ENCODE results near the gene SYT1.

Gene SYT1

DNA sequence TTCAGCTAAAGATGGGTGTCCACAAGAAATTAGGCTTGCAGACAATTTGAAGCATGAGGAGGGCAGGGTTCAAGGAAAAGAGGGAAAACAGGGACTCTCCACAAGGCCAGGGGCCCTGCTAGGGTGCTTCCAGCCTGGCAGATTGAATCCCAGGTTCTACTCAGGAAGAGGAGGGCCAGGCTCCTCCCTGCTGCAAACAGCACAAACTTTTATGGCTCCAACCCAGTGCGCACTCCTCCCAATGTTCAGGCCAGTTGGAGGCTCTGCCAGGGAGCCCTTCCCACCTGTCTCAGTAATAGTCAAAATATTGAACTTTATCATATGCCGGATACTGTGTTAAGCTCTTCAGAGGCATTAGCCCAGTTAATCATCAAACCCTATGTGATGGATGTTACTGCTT, 244.4 kb downstream of the SYT1 start:
- H3K4me3 ChIP-seq (ENCODE audit: low read length) = no peak overlapping the region
- no peak for DNase-seq (ENCODE audit: low read depth)
- TF ChIP-seq, protein P1, sequence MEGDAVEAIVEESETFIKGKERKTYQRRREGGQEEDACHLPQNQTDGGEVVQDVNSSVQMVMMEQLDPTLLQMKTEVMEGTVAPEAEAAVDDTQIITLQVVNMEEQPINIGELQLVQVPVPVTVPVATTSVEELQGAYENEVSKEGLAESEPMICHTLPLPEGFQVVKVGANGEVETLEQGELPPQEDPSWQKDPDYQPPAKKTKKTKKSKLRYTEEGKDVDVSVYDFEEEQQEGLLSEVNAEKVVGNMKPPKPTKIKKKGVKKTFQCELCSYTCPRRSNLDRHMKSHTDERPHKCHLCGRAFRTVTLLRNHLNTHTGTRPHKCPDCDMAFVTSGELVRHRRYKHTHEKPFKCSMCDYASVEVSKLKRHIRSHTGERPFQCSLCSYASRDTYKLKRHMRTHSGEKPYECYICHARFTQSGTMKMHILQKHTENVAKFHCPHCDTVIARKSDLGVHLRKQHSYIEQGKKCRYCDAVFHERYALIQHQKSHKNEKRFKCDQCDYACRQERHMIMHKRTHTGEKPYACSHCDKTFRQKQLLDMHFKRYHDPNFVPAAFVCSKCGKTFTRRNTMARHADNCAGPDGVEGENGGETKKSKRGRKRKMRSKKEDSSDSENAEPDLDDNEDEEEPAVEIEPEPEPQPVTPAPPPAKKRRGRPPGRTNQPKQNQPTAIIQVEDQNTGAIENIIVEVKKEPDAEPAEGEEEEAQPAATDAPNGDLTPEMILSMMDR (IDR thresholded peaks at IDR 0.05; ENCODE audit: insufficient read depth, low read depth, low read length, missing control alignments) = no peak

DNA sequence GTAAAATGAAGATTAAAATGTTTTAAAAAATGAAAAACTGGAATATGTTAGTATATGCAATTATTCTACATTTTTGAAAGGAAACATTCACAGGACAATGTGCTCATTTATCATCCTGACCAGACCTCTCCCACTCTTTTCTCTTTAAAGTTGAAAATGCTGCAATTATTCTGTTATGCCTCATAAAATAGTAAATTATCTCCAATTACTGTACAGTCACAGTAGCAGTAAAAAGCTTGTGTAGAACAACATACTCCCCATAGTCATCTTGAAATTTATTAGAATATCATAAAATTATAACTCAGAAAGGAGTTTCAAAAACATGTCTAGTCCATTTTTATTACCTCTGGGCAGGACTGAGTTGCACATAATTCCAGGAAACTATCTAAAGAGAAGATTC, 250.3 kb downstream of the SYT1 start:
- H3K4me3 ChIP-seq (ENCODE audit: low read length) = no peak overlapping the region
- TF ChIP-seq, protein P1 (IDR thresholded peaks at IDR 0.05; ENCODE audit: insufficient read depth, low read depth, low read length, missing control alignments) = no peak
- no peak for DNase-seq (ENCODE audit: low read depth)

DNA sequence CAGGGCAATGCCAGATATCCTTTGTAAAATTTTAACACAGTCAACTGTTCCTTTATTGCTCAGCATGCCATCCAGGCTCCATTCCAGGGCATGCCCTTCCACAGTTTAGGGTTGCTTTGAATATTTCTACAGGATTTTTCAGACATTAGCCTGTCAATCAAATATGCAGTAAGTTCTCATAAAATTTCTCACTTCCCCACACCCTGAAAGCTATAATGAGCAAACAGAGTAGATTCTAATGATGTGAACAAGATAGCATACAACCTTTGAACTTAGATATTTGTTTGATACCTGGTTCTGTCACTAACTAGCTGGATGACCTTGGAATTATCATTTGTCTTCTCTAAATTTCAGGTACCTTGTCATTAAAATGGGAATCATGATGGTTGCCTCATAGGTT, 251.2 kb downstream of the SYT1 start:
- TF ChIP-seq, protein P1 (IDR thresholded peaks at IDR 0.05; ENCODE audit: insufficient read depth, low read depth, low read length, missing control alignments) = no peak
- no peak overlapping the region for H3K4me3 ChIP-seq (ENCODE audit: low read length)
- no peak for DNase-seq (ENCODE audit: low read depth)

DNA sequence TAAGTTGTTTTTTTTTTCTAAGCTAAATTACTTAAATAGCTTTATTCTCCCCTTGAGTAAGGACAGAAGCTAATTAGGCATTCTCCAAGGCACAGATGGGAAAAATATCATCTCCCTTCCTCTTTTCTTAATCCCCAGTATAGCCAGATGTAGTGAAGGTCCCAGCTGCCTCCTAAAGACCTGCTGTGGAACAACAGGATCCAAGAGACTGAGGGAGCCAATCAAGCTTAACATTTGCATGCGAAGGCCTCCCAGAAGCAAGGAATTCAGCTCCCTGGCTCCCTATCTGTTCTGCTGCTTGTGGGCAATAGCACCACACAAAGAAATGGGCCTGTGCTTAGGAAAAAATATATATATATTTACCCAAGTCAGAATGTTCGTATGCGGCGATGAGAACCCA, 255.2 kb downstream of the SYT1 start:
- no peak overlapping the region for H3K4me3 ChIP-seq (ENCODE audit: low read length)
- no peak for DNase-seq (ENCODE audit: low read depth)
- TF ChIP-seq, protein P1 (IDR thresholded peaks at IDR 0.05; ENCODE audit: insufficient read depth, low read depth, low read length, missing control alignments) = no peak

DNA sequence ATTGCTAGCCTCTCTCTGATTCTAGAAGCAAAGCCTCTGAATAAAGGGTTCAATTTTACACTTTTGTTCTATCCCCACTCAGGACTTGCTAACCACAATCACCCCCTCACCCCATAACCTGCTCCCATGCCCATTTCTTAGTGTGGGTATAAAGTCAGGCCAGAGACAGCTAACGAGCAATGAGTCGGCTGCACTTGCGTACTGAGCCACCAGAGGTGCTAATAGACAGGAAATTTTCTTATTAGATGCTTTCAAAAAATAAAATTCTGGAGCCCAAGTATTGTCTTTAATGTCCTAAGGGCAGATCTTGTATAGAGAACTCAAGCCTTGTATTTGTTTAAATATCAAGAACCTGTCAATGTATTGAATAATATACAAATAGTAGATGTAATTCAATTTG, 256.9 kb downstream of the SYT1 start:
- TF ChIP-seq, protein P1 (IDR thresholded peaks at IDR 0.05; ENCODE audit: insufficient read depth, low read depth, low read length, missing control alignments) = peak; percentile 61
- DNase-seq (ENCODE audit: low read depth) = peak; percentile 24
- H3K4me3 ChIP-seq (ENCODE audit: low read length) = no peak overlapping the region

DNA sequence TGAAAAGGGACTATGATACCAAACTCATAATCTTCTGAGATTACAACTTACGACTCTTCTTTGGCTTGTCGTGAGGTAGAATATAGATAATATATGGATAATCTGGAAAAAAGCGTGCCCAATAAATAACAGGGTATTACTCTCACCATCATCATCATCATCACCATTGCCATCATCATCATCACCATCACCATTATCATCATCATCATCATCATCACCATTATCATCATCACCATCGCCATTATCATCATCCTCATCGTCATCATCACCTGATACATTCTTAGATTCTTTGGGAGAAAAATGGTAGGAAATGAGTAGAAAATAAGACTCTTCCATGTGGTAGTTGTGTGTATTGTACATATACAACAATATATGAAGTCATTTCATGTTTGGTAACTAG, 259.8 kb downstream of the SYT1 start:
- TF ChIP-seq, protein P1 (IDR thresholded peaks at IDR 0.05; ENCODE audit: insufficient read depth, low read depth, low read length, missing control alignments) = no peak

DNA sequence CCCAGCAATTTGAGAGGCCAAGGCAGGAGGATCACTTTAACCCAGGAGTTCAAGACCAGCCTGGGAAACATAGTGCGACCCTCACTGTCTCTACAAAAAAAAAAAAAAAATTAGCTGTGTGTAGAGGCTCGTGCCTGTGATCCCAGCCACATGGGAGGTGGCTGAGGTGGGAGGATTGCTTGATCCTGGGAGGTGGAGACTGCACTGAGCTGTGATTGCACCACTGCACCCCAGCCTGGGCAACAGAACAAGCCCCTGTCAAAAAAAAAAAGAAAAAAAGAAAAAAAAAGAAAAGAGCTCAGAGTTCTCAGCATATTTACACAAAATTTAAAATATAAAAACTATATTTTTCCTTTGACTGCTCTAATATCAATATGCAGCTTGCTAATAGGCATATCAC, 260.8 kb downstream of the SYT1 start:
- TF ChIP-seq, protein P1 (IDR thresholded peaks at IDR 0.05; ENCODE audit: insufficient read depth, low read depth, low read length, missing control alignments) = no peak
- H3K4me3 ChIP-seq (ENCODE audit: low read length) = no peak overlapping the region
- no peak for DNase-seq (ENCODE audit: low read depth)

More for the DNA sequence above, 259.8 kb downstream of the SYT1 start:
- no peak overlapping the region for H3K4me3 ChIP-seq (ENCODE audit: low read length)
- no peak for DNase-seq (ENCODE audit: low read depth)
